GM12878 (cell line): ENCODE measurements around the gene RASAL2. TPM values are rescaled to one million over a fixed set of nuclear protein-coding genes. Genes with fewer than 3 reads are reported as not detected.

Source experiments
- ATAC-seq: fragments of 200-7000 bp; cut with Tn5 transposase; 3 replicates; pipeline ENCODE4 v1.9.1; 2020; ENCODE audit warnings: mild to moderate bottlenecking, moderate library complexity
- BruUV-seq: library from RNA; stranded (reverse); fragments of 400-500 nt; replicated peaks from 2 replicates; lab custom pipeline; 2021; lab: Mats Ljungman, UMichigan
- CTCF ChIA-PET: fragments of 300-600 bp; sonication (Branson Sonifier 250); formaldehyde crosslinking; extraction: SDS; loops from one replicate; lab custom pipeline; 2021; ENCODE audit warnings: inconsistent platforms; lab: Yijun Ruan, JAX
- POLR2A ChIA-PET: fragments of 350-600 bp; formaldehyde crosslinking; extraction: SDS; loops from one replicate; lab custom pipeline; 2021; ENCODE audit warnings: inconsistent platforms; lab: Charles Lee
- RAD21 ChIA-PET: fragments of 300-600 bp; sonication (Branson Sonifier 250); formaldehyde crosslinking; loops from one replicate; lab custom pipeline; 2023; ENCODE audit warnings: antibody characterized with exemption; ENCODE audit not compliant: unreplicated experiment; lab: Charles Lee
- SMC1A ChIA-PET: fragments of 300-600 bp; sonication (Branson Sonifier 250); formaldehyde crosslinking; loops from one replicate; lab custom pipeline; 2023; ENCODE audit not compliant: unreplicated experiment, uncharacterized antibody; lab: Charles Lee
- DNase-seq: peaks from one replicate; pipeline ENCODE4 v3.0.0-alpha.2; 2011; ENCODE audit warnings: low read depth, low spot score
- FAIRE-seq: peaks from 3 replicates; lab custom pipeline; 2011; peaks lifted over from hg19 to GRCh38; lab: Jason Lieb, UNC
- H2AFZ ChIP-seq: 2 replicates; pipeline ENCODE4 v1.6.0; 2011; ENCODE audit warnings: low read depth, low read length, control low read depth; ENCODE audit not compliant: control insufficient read depth
- H3K27ac ChIP-seq: 2 replicates; pipeline ENCODE4 v1.5.1; 2011; ENCODE audit warnings: control low read depth; ENCODE audit not compliant: control insufficient read depth, insufficient read depth
- H3K27me3 ChIP-seq, 2 experiments: replicated peaks in 1 of 2; 2 replicates each; pipeline versions ENCODE4 v1.6.0 to v1.6.1; 2011; ENCODE audit warnings: low read length in 1 of 2; ENCODE audit not compliant: control insufficient read depth in 2 of 2, insufficient read depth in 2 of 2
- H3K36me3 ChIP-seq, 2 experiments: 2 replicates each; pipeline ENCODE4 v1.5.1; 2011; ENCODE audit warnings: low read length in 1 of 2; ENCODE audit not compliant: control insufficient read depth in 2 of 2, insufficient read depth in 2 of 2
- H3K4me1 ChIP-seq: 2 replicates; pipeline ENCODE4 v1.6.1; 2011; ENCODE audit warnings: mild to moderate bottlenecking, low read length, moderate library complexity, mixed read lengths; ENCODE audit not compliant: control insufficient read depth, insufficient read depth
- H3K4me2 ChIP-seq: 2 replicates; pipeline ENCODE4 v1.6.0; 2011; ENCODE audit warnings: control low read depth; ENCODE audit not compliant: control insufficient read depth, insufficient read depth
- H3K4me3 ChIP-seq: fragments of 200-600 bp; sonication (generic); 2 replicates; pipeline ENCODE4 v1.5.1; 2016
- H3K79me2 ChIP-seq: 2 replicates; pipeline ENCODE4 v1.6.0; 2011; ENCODE audit warnings: low read length; ENCODE audit not compliant: control insufficient read depth, insufficient read depth
- H3K9ac ChIP-seq: 2 replicates; pipeline ENCODE4 v1.8.0; 2011; ENCODE audit warnings: low read length, control low read depth, mixed read lengths; ENCODE audit not compliant: control insufficient read depth, insufficient read depth
- H3K9me3 ChIP-seq: replicated peaks from 3 replicates; pipeline ENCODE4 v1.5.1; 2011; ENCODE audit warnings: mild to moderate bottlenecking, low read length; ENCODE audit not compliant: control insufficient read depth, insufficient read depth
- H4K20me1 ChIP-seq: 2 replicates; pipeline ENCODE4 v1.6.0; 2011; ENCODE audit not compliant: control insufficient read depth, insufficient read depth
- BMI1 ChIP-seq: fragments of 450-650 bp; IDR thresholded peaks from 2 replicates; pipeline ENCODE4 v1.6.1; 2016; ENCODE audit warnings: mild to moderate bottlenecking, moderate library complexity, borderline replicate concordance
- CTCF ChIP-seq, 3 experiments: IDR thresholded peaks in 2 of 3; conservative IDR thresholded peaks in 1 of 3; 2 replicates each; pipeline ENCODE4 v1.5.1; 2011; ENCODE audit warnings: low read depth in 3 of 3, low read length in 3 of 3, mild to moderate bottlenecking in 3 of 3, control low read depth in 2 of 3, moderate library complexity in 2 of 3, inconsistent platforms in 1 of 3, mixed read lengths in 1 of 3; ENCODE audit not compliant: control insufficient read depth in 2 of 3, insufficient read depth in 1 of 3; ENCODE audit errors: extremely low read depth in 1 of 3
- DPF2 ChIP-seq: fragments of 450-650 bp; IDR thresholded peaks from 2 replicates; pipeline ENCODE4 v1.6.1; 2017; ENCODE audit warnings: mild to moderate bottlenecking
- KDM1A ChIP-seq: fragments of 200-600 bp; sonication (generic); IDR thresholded peaks from 2 replicates; pipeline ENCODE4 v1.6.1; 2016; ENCODE audit warnings: borderline replicate concordance
- MLLT1 ChIP-seq: fragments of 450-650 bp; IDR thresholded peaks from 2 replicates; pipeline ENCODE4 v1.6.1; 2016; ENCODE audit warnings: mild to moderate bottlenecking
- RUNX3 ChIP-seq: IDR thresholded peaks from 2 replicates; pipeline ENCODE4 v1.6.1; 2012; ENCODE audit warnings: low read length, inconsistent platforms
- WGBS: methylation state at CpG from one replicate; pipeline ENCODE4 v1.1.6; 2016; ENCODE audit warnings: low lambda C conversion rate; ENCODE audit not compliant: insufficient replicate concordance, insufficient coverage; ENCODE audit errors: missing lambda C conversion rate; 5-methylcytosine and 5-hydroxymethylcytosine counted together
- in situ Hi-C: fragments of 300-500 bp; cut with MboI; formaldehyde crosslinking; loops from 9 replicates; pipeline ENCODE4 v1.14.3; 2018; ENCODE audit warnings: mixed read lengths
- intact Hi-C: fragments of 100-400 bp; cut with micrococcal nuclease; formaldehyde crosslinking; loops from one replicate; pipeline ENCODE4 v1.14.2; 2022; ENCODE audit not compliant: unreplicated experiment
- polyA plus RNA-seq, 11 experiments: library from polyadenylated mRNA; depleted of rRNA in 4 of 11; unstranded in 6 of 11; stranded (reverse) in 5 of 11; fragments of >200 nt; fragmentation: Nextera tagmentation in 4 of 11; fragmentation: Illumina TruSeq in 1 of 11; extraction: Ambion mirVana in 4 of 11; extraction: Trizol in 1 of 11; gene quantifications; 1 replicate in 1 of 11; 2 replicates in 10 of 11; pipeline versions ENCODE4 v1.2.1 to v1.2.3, GENCODE V29; 2011 to 2016; ENCODE audit warnings: inconsistent platforms in 2 of 11, missing spikeins in 2 of 11, low read depth in 1 of 11
- total RNA-seq, 4 experiments: library from RNA; depleted of rRNA in 3 of 4; stranded (reverse); fragments of >200 nt in 3 of 4; fragmentation: Illumina TruSeq in 1 of 4; extraction: Trizol in 1 of 4; gene quantifications; 2 replicates each; pipeline versions ENCODE4 v1.2.1 to v1.2.3, GENCODE V29; 2013 to 2021
- TF ChIP-seq, protein P1 (sequence below): IDR thresholded peaks from 2 replicates; pipeline ENCODE4 v1.6.1; 2012; ENCODE audit warnings: low read depth, low read length, improper control_type of control experiment

Gene RASAL2
- total and polyA plus RNA-seq, 10 of the 15 experiments (the other 5 are each of a cell fraction or from before 2014, with no cell fraction given): 0.02 to 6.9 (median 0.17) TPM; not detected in 1

GRCh38 chr1:178376008-178376407 lies 282.1 kb downstream of the RASAL2 start (continued):
- TF ChIP-seq MLLT1 (peak; percentile 64; the same call in 1 of the 2 replicates), BMI1 (0 out of 2 replicates have a peak, but pooled peaks have one; percentile 38), DPF2 (0 out of 2 replicates have a peak, but pooled peaks have one; percentile 24), RUNX3 (no peak)
- TF ChIP-seq, protein P1, sequence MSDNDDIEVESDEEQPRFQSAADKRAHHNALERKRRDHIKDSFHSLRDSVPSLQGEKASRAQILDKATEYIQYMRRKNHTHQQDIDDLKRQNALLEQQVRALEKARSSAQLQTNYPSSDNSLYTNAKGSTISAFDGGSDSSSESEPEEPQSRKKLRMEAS: no peak

GRCh38 chr1:178379807-178380206 lies 285.9 kb downstream of the RASAL2 start:
- in situ Hi-C loops: no loop called here
- TF ChIP-seq CTCF (IDR thresholded peaks at IDR 0.05 in 2 of 3, conservative IDR thresholded peaks at IDR 0.05 in 1 of 3; ENCODE audit: control insufficient read depth in 2 of 3, extremely low read depth in 1 of 3, insufficient read depth in 1 of 3, low read depth in 3 of 3, low read length in 3 of 3) (peak in 2 of 3 experiments; percentile 8 to 13; a peak in 1 of 6 replicates), KDM1A (no peak)
- TF ChIP-seq, all 136 proteins: peak for 1
- ChIA-PET CTCF (interaction anchor here (0.6 to 1.6 kb wide), 2 partner anchors 10 to 80 kb away, joined by 3 to 4 read pairs; no protein-coding TSS in a partner anchor), RAD21 (no interaction called here), POLR2A (no interaction called here), SMC1A (no interaction called here)
- Histone ChIP-seq H4K20me1 (no peaks in the 10 kb centered on the region), H3K4me3 (no peak overlapping the region), H3K4me1 (no peaks in the 10 kb centered on the region), H3K79me2 (no peaks in the 10 kb centered on the region), H3K9ac (no peak overlapping the region), H3K36me3 (no peaks in the 10 kb centered on the region), H3K9me3 (no peaks in the 10 kb centered on the region), H3K4me2 (no peak overlapping the region), H3K27ac (no peak overlapping the region), H3K27me3 (no peaks in the 10 kb centered on the region), H2AFZ (no peak overlapping the region)
- ATAC-seq: no peak
- no peak for FAIRE-seq
- intact Hi-C loops: no loop called here
- 67% methylated on average over 14 of the region's 14 CpGs for WGBS
- DNase-seq: no peak
- no TSS peak for BruUV-seq
